GM18951 (cell line): ENCODE measurements around the gene TMEM97.
A peak's percentile ranks its signal among the peaks of the same experiment; 100 is the strongest.

Experiments used
- POLR2A ChIP-seq: IDR thresholded peaks from 4 replicates; pipeline ENCODE4 v1.6.1; 2011; ENCODE audit warnings: mild to moderate bottlenecking; ENCODE audit not compliant: insufficient read length, insufficient read depth; ENCODE audit errors: extremely low read depth
- in situ Hi-C: fragments of 300-500 bp; cut with MboI; formaldehyde crosslinking; loops from one replicate; pipeline ENCODE4 v1.12.0; 2022; ENCODE audit warnings: low sequenced_read_pairs, mixed read lengths, inconsistent platforms; ENCODE audit not compliant: unreplicated experiment

The TMEM97 gene

DNA sequence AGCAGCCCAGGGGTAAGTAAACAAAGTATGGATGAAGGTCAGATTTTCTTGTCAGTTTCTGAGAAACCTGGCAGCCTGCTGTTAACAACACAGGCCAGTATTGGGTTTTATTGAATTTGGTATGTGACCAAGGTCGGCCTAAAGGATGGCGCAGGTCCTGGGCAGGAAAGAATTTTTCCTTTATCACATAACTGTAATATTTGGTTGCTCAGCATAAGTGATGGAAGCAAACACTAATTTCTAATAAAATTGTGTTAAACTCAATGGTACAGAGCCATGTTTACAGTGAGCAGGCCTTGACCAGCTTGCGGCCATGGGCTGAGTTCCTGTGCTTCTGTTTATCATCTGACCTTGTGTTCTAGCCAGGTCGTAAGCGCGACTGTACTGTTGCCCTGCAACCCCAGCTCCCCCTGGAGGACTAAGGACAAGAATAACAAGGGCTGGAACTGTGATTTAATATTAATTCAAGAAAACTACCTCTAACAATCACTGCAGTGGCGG, 27.8 kb downstream of the TMEM97 start:
- in situ Hi-C loops, result no loop called here
- TF ChIP-seq POLR2A, result no peak

GRCh38 chr17:28347261-28347891, 28.4 kb downstream of the TMEM97 start:
- in situ Hi-C loops, result no loop called here
- no peak for TF ChIP-seq POLR2A

- in situ Hi-C loops, result no loop called here
- TF ChIP-seq POLR2A, result no peak
Observed at GRCh38 chr17:28348979-28349378, 30.0 kb downstream of the TMEM97 start.

DNA sequence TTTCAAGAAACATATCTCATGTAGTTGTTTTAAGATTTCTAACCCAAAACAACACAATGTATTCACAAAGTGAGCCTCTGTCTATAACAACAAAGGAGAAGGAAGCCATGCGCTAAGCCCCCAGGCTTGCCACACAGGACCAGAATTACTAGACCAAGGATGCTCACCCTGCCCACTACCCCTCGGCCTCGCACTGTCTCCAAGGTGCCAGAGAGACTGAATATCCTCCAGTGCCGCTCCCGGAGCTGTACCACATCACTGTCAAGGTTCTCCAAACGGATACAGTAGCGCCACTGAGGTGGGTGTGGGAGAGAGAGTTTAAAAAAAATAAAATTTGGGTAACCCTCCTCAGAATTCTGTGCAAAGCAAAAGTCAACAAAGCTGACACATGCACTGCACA, 31.3 kb downstream of the TMEM97 start:
- in situ Hi-C loops, result no loop called here

GRCh38 chr17:28357061-28357900, 38.3 kb downstream of the TMEM97 start, which contains the start of gene POLDIP2:
Gene POLDIP2 (minus strand): TSS chr17:28357527. CDS start chr17:28357448, 79 bp downstream.
- TF ChIP-seq POLR2A, result peak; percentile 98
- in situ Hi-C loops, result no loop called here

More for the DNA sequence above, 31.3 kb downstream of the TMEM97 start:
- no peak for TF ChIP-seq POLR2A

GRCh38 chr17:28357901-28358197, 38.8 kb downstream of the TMEM97 start:
- no peak for TF ChIP-seq POLR2A
- in situ Hi-C loops, result no loop called here

- in situ Hi-C loops, result no loop called here
- TF ChIP-seq POLR2A, result no peak
Observed at GRCh38 chr17:28363186-28363585, 44.2 kb downstream of the TMEM97 start.

DNA sequence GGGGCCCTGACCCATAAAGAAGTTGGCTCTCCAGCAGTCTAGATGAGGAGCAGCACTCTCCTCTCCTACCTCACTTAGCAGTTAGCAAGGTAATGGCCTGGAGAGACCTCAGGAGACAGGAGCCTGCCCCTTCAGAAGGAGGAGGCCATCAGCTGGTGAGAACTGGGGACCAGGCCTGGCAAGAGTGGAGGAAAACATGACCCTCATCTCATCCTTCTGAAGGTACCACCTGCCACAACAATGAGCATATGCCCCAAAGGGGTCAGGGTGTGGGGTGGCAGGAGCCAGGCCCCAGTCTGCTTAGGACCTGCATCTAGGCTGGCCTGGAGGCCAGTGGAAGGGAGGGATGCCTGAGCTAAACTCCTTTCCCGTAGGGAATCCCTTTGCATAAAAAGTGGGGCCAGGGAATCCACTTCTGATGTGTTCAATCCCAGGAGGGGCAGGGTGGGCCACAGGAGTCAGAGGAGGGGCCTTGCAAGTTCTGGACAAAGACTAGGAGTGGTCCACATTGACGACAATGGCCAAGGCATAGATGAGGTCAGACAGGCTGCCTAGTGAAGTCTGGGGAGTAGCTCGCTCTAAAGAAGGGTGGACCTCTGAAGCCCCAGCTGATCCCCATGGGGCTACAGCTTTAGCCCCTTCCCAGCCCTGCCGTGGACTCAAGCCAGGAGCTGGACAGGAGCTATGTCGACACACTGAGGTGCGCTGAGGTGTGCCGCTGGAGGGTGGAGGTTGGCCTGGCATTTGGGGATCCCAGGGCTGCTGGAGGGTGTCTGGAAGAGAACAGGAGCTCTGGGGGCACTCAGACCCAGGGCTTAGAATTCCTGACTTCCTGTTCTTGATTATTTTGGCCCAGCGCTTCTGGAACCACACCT, 45.0 kb downstream of the TMEM97 start:
- in situ Hi-C loops, result no loop called here
- no peak for TF ChIP-seq POLR2A

DNA sequence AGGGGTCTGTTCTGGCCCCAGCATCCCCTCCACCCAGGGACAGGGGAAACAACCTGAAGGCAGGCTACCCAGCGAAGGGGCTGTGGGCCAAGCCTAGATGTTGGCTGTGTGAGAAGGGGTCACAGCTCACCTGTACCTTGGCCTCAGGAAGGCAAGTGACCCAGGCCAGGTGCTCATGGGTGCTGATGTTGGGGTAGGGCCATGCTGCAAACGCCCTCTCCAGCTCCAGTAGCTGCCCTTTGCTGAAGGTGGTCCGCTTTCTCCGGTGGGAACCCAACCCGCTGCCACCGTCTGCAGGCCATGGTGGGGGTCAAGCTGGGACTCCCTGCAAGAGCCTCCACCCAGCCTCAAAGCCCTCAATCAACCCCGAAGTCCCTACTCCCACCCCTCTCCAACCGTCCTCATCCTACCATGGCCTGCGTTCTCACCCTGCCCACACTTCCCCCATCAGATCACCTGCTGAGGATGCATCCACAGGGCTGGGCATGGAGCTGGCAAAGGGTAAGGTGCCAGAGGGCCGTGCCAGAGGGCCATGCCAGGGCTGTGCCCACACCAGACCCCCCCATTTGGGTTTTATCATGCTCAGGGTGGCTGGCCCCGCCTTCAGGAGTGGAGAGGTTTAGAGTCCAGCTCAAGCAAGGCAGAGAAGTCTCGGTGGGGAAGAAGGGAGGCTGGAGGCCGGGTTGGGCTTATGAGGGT, 45.8 kb downstream of the TMEM97 start, which contains the start of gene SEBOX:
Gene SEBOX (minus strand): TSS at position 535 of the 699 bp plus-strand sequence. CDS start 48 bp downstream, at position 487.
- in situ Hi-C loops, result no loop called here
- TF ChIP-seq POLR2A, result no peak

GRCh38 chr17:28365487-28365886, 46.5 kb downstream of the TMEM97 start:
- TF ChIP-seq POLR2A, result no peak
- in situ Hi-C loops, result no loop called here

- TF ChIP-seq POLR2A, result no peak
- in situ Hi-C loops, result no loop called here
Observed at GRCh38 chr17:28366605-28367004, 47.6 kb downstream of the TMEM97 start.

- in situ Hi-C loops, result no loop called here
- no peak for TF ChIP-seq POLR2A
Observed at GRCh38 chr17:28367641-28368305, 48.8 kb downstream of the TMEM97 start.
